HEK293 (cell line): ENCODE data around the gene IL23R.
"Not testable (repeated sequence)": the region's sequence is repeated elsewhere in the genome, so short reads cannot be mapped to it uniquely, and the experiment has no call there.

Source experiments
- CTCF ChIA-PET: fragments of 350-600 bp; formaldehyde crosslinking; extraction: SDS; loops from one replicate; lab custom pipeline; 2021; ENCODE audit warnings: antibody characterized with exemption; lab: Yijun Ruan, JAX
- POLR2A ChIA-PET: fragments of 300-600 bp; formaldehyde crosslinking; extraction: SDS; loops from one replicate; lab custom pipeline; 2020; ENCODE audit warnings: antibody characterized with exemption, inconsistent platforms; lab: Yijun Ruan, JAX
- H3K27ac ChIP-seq: fragments of 200-500 bp; sonication (Bioruptor generic); 2 replicates; pipeline ENCODE4 v1.5.1; 2014; ENCODE audit warnings: low read depth, low read length, control low read depth, inconsistent platforms; ENCODE audit errors: extremely low read depth
- H3K36me3 ChIP-seq, 2 experiments: fragments of 200-500 bp in 1 of 2; sonication (Bioruptor generic) in 1 of 2; 1 replicate in 1 of 2; 2 replicates in 1 of 2; pipeline ENCODE4 v1.5.1; 2014 to 2017; ENCODE audit warnings: inconsistent platforms in 2 of 2, low read length in 2 of 2; ENCODE audit not compliant: control insufficient read depth in 2 of 2, insufficient read depth in 1 of 2
- H3K4me1 ChIP-seq: fragments of 200-500 bp; sonication (Bioruptor generic); 2 replicates; pipeline ENCODE4 v1.5.1; 2014; ENCODE audit warnings: mild to moderate bottlenecking, low read length, inconsistent platforms; ENCODE audit not compliant: control insufficient read depth, insufficient read depth
- H3K4me3 ChIP-seq: 2 replicates; pipeline ENCODE4 v1.5.1; 2011; ENCODE audit warnings: low read depth, mild to moderate bottlenecking, control low read depth, low read length, moderate library complexity
- H3K9me3 ChIP-seq: fragments of 200-500 bp; sonication (Bioruptor generic); 2 replicates; pipeline ENCODE4 v1.5.1; 2014; ENCODE audit warnings: low read depth, low read length, inconsistent platforms; ENCODE audit not compliant: control insufficient read depth, insufficient read depth
- EGR2 ChIP-seq: fragments of 450-650 bp; formaldehyde crosslinking; IDR thresholded peaks from 2 replicates; pipeline ENCODE4 v1.5.1; 2016; ENCODE audit warnings: low read depth, missing biosample characterization, missing genetic modification characterization
- FEZF1 ChIP-seq: fragments of 450-650 bp; formaldehyde crosslinking; IDR thresholded peaks from 2 replicates; pipeline ENCODE4 v1.5.1; 2016; ENCODE audit warnings: missing biosample characterization, missing genetic modification characterization
- GFI1B ChIP-seq: fragments of 450-650 bp; formaldehyde crosslinking; IDR thresholded peaks from 2 replicates; pipeline ENCODE4 v1.5.1; 2016; ENCODE audit warnings: missing biosample characterization, missing genetic modification characterization
- OVOL3 ChIP-seq: fragments of 450-650 bp; formaldehyde crosslinking; IDR thresholded peaks from 2 replicates; pipeline ENCODE4 v1.5.1; 2016; ENCODE audit warnings: missing biosample characterization, missing genetic modification characterization
- ZBTB17 ChIP-seq: fragments of 450-650 bp; formaldehyde crosslinking; IDR thresholded peaks from 2 replicates; pipeline ENCODE4 v1.5.1; 2016; ENCODE audit warnings: missing biosample characterization, missing genetic modification characterization
- ZFHX2 ChIP-seq: fragments of 450-650 bp; formaldehyde crosslinking; conservative IDR thresholded peaks from 2 replicates; pipeline ENCODE4 v1.5.1; 2016; ENCODE audit warnings: missing biosample characterization, missing genetic modification characterization
- ZNF138 ChIP-seq: fragments of 450-650 bp; formaldehyde crosslinking; IDR thresholded peaks from 2 replicates; pipeline ENCODE4 v1.5.1; 2016; ENCODE audit warnings: missing biosample characterization, missing genetic modification characterization, borderline replicate concordance
- ZNF202 ChIP-seq: fragments of 450-650 bp; formaldehyde crosslinking; IDR thresholded peaks from 2 replicates; pipeline ENCODE4 v1.5.1; 2016; ENCODE audit warnings: missing biosample characterization, missing genetic modification characterization, borderline replicate concordance
- ZNF211 ChIP-seq: fragments of 450-650 bp; formaldehyde crosslinking; IDR thresholded peaks from 2 replicates; pipeline ENCODE4 v1.5.1; 2016; ENCODE audit warnings: low read depth, missing biosample characterization, missing genetic modification characterization
- ZNF292 ChIP-seq: fragments of 450-650 bp; formaldehyde crosslinking; IDR thresholded peaks from 2 replicates; pipeline ENCODE4 v1.5.1; 2016; ENCODE audit warnings: low read depth, missing biosample characterization, missing genetic modification characterization, borderline replicate concordance
- ZNF354C ChIP-seq: fragments of 450-650 bp; formaldehyde crosslinking; IDR thresholded peaks from 2 replicates; pipeline ENCODE4 v1.5.1; 2016; ENCODE audit warnings: missing biosample characterization, missing genetic modification characterization, low read depth, borderline replicate concordance
- ZNF555 ChIP-seq: fragments of 450-650 bp; formaldehyde crosslinking; conservative IDR thresholded peaks from 2 replicates; pipeline ENCODE4 v1.5.1; 2017; ENCODE audit warnings: missing biosample characterization, mild to moderate bottlenecking, missing genetic modification characterization, inconsistent platforms
- ZNF561 ChIP-seq: fragments of 450-650 bp; IDR thresholded peaks from 2 replicates; pipeline ENCODE4 v1.5.1; 2018; ENCODE audit warnings: missing biosample characterization, missing genetic modification characterization, borderline replicate concordance
- ZNF623 ChIP-seq: fragments of 450-650 bp; formaldehyde crosslinking; IDR thresholded peaks from 2 replicates; pipeline ENCODE4 v1.5.1; 2016; ENCODE audit warnings: missing biosample characterization, missing genetic modification characterization
- ZNF624 ChIP-seq: fragments of 450-650 bp; formaldehyde crosslinking; IDR thresholded peaks from 2 replicates; pipeline ENCODE4 v1.5.1; 2017; ENCODE audit warnings: missing biosample characterization, missing genetic modification characterization
- TF ChIP-seq, protein P1 (sequence below): IDR thresholded peaks from 2 replicates; pipeline ENCODE4 v1.6.1; 2011; ENCODE audit warnings: mild to moderate bottlenecking, low read depth, low read length, borderline replicate concordance
- TF ChIP-seq, protein P2 (sequence below): fragments of 450-650 bp; formaldehyde crosslinking; IDR thresholded peaks from 2 replicates; pipeline ENCODE4 v1.5.1; 2016; ENCODE audit warnings: missing biosample characterization, missing genetic modification characterization
- TF ChIP-seq, protein P3 (sequence below): fragments of 450-650 bp; formaldehyde crosslinking; IDR thresholded peaks from 2 replicates; pipeline ENCODE4 v1.5.1; 2016; ENCODE audit warnings: missing biosample characterization, missing genetic modification characterization, borderline replicate concordance
- TF ChIP-seq, protein P4 (sequence below): fragments of 450-650 bp; formaldehyde crosslinking; IDR thresholded peaks from 2 replicates; pipeline ENCODE4 v1.5.1; 2016; ENCODE audit warnings: missing biosample characterization, missing genetic modification characterization
- TF ChIP-seq, protein P5 (sequence below): fragments of 450-650 bp; formaldehyde crosslinking; IDR thresholded peaks from 2 replicates; pipeline ENCODE4 v1.5.1; 2016; ENCODE audit warnings: missing biosample characterization, missing genetic modification characterization

Gene IL23R

DNA sequence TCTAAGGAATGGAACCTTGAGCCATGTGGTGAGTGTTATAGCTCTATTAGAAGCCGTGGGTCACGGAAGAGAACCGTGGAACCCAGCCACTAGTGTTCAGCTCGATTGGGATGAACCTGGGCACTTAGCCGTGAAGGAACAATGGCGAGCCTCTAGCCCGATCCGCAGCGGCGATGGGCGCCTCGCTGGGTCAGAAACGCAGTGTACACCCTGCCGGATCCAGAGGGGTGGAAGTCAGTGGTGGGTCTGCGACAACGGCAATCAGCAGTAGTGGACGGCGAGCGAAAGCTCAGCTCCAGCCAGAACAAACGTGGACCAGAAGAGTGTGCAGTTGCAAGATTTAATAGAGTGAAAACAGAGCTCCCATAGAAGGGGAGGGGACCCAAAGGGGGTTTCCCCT is 18.3 kb upstream of the IL23R start:
- not testable (repeated sequence) for H3K4me3 ChIP-seq, H3K36me3 ChIP-seq, H3K27ac ChIP-seq, H3K4me1 ChIP-seq, H3K9me3 ChIP-seq
- CTCF ChIA-PET: interaction anchor here (0.7 to 3.9 kb wide), 15 partner anchors 8 to 383 kb away, joined by 3 to 56 read pairs (median 7); no protein-coding TSS in a partner anchor
- POLR2A ChIA-PET: interaction anchor here (0.9 kb wide), 1 partner anchor 94 kb away, joined by 3 read pairs; no protein-coding TSS in a partner anchor

DNA sequence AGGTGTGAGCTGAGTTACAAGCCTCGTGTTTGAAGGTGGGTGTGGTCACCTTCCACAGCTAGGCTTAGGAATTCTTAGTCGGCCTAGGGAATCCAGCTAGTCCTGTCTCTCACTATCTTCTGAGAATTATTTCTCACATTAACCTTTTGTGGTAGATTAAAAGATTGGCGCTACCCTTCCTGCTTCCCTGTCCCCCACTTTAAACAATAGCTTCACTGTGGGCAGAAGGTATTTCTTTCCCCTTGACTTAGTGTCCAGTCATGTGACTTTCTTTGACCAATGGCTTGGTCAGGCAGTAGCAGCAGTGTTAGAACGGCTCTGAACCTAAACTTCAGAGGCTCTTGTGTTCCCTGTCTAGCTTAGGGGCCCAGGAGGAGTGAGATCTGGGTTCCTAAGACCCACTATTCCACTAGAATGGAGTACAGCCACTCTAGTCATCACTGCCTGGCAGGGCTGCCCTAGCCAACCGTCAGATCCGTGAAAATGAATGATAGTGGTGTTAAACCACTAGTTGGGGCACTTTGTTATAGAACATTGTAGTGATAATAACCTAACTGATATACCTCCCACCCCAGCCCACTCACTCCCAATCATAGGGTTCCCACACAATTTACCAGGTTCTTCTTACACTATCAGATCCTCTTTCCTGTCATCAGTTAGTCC is 17.6 kb upstream of the IL23R start:
- TF ChIP-seq ZFHX2 (tag by site-specific recombination) (peak; percentile 62; the same call in 1 of the 2 replicates), EGR2 (tag by site-specific recombination) (peak; percentile 28; the same call in 1 of the 2 replicates), ZNF211 (tag by site-specific recombination) (no peak)
- TF ChIP-seq, all 188 proteins: peak for 2
- CTCF ChIA-PET: interaction anchor here (0.6 to 3.9 kb wide), 39 partner anchors 8 to 974 kb away, joined by 3 to 56 read pairs (median 5); partner anchors contain the start of genes C1orf141 and IL23R
- Histone ChIP-seq H3K36me3 (no peaks in the 10 kb centered on the region), H3K27ac (no peak overlapping the region), H3K9me3 (no peaks in the 10 kb centered on the region), H3K4me3 (no peak overlapping the region), H3K4me1 (no peaks in the 10 kb centered on the region)
- POLR2A ChIA-PET: interaction anchor here (0.6 to 1.5 kb wide), 3 partner anchors 95 to 154 kb away, joined by 3 to 6 read pairs (median 3); no protein-coding TSS in a partner anchor

DNA sequence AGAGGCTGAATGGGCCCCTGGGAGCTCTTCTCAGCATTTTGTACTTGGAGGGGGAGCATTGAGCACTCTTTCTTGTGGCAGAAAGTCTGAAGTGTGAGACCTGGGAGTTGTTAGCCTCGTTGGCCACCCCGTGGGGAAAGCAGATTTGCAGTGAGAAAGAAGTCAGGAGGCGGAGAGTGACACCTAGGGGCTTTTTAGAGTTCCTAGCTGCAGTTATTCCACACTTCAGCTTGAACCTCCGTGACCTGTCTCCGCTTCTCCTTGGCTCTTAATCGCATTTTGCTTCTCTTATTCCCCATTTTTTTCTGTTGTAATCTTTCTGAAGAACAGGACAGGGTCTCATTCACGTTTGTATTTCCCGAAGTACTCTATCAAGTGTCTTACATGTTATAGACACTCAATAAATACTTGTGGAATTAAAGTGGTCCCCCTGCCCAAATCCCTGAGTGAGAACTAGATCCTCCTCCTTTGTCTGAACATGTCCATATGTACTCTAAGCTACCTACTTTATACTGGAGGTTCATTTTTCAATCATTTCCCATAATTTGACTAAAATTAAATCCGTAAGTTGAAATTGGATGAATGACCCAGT is 17.0 kb upstream of the IL23R start:
- Histone ChIP-seq H3K9me3 (no peaks in the 10 kb centered on the region), H3K36me3 (no peaks in the 10 kb centered on the region), H3K27ac (no peak overlapping the region), H3K4me1 (no peaks in the 10 kb centered on the region), H3K4me3 (no peak overlapping the region)
- POLR2A ChIA-PET: interaction anchor here (0.7 to 1.5 kb wide), 2 partner anchors 23 to 153 kb away, joined by 3 read pairs; no protein-coding TSS in a partner anchor
- CTCF ChIA-PET: interaction anchor here (0.5 to 3.9 kb wide), 43 partner anchors 9 to 975 kb away, joined by 3 to 56 read pairs (median 5); partner anchors contain the start of genes C1orf141, IL23R and SLC35D1
- TF ChIP-seq FEZF1 (tag by site-specific recombination) (no peak), ZNF555 (tag by site-specific recombination) (no peak), ZBTB17 (tag by site-specific recombination) (0 out of 2 replicates have a peak, but pooled peaks have one; percentile 23), ZNF354C (tag by site-specific recombination) (no peak), ZNF624 (tag by site-specific recombination) (no peak), ZNF561 (tag by site-specific recombination) (no peak), ZNF202 (tag by site-specific recombination) (no peak), ZNF138 (tag by site-specific recombination) (no peak), OVOL3 (no peak), ZNF292 (no peak), GFI1B (tag by site-specific recombination) (no peak), ZNF623 (tag by site-specific recombination) (no peak)
- TF ChIP-seq, protein P1, sequence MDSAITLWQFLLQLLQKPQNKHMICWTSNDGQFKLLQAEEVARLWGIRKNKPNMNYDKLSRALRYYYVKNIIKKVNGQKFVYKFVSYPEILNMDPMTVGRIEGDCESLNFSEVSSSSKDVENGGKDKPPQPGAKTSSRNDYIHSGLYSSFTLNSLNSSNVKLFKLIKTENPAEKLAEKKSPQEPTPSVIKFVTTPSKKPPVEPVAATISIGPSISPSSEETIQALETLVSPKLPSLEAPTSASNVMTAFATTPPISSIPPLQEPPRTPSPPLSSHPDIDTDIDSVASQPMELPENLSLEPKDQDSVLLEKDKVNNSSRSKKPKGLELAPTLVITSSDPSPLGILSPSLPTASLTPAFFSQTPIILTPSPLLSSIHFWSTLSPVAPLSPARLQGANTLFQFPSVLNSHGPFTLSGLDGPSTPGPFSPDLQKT: no peak
- TF ChIP-seq, protein P2, sequence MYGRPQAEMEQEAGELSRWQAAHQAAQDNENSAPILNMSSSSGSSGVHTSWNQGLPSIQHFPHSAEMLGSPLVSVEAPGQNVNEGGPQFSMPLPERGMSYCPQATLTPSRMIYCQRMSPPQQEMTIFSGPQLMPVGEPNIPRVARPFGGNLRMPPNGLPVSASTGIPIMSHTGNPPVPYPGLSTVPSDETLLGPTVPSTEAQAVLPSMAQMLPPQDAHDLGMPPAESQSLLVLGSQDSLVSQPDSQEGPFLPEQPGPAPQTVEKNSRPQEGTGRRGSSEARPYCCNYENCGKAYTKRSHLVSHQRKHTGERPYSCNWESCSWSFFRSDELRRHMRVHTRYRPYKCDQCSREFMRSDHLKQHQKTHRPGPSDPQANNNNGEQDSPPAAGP (tag by site-specific recombination): no peak
- TF ChIP-seq, protein P3, sequence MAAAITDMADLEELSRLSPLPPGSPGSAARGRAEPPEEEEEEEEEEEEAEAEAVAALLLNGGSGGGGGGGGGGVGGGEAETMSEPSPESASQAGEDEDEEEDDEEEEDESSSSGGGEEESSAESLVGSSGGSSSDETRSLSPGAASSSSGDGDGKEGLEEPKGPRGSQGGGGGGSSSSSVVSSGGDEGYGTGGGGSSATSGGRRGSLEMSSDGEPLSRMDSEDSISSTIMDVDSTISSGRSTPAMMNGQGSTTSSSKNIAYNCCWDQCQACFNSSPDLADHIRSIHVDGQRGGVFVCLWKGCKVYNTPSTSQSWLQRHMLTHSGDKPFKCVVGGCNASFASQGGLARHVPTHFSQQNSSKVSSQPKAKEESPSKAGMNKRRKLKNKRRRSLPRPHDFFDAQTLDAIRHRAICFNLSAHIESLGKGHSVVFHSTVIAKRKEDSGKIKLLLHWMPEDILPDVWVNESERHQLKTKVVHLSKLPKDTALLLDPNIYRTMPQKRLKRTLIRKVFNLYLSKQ (tag by site-specific recombination): no peak
- TF ChIP-seq, protein P4, sequence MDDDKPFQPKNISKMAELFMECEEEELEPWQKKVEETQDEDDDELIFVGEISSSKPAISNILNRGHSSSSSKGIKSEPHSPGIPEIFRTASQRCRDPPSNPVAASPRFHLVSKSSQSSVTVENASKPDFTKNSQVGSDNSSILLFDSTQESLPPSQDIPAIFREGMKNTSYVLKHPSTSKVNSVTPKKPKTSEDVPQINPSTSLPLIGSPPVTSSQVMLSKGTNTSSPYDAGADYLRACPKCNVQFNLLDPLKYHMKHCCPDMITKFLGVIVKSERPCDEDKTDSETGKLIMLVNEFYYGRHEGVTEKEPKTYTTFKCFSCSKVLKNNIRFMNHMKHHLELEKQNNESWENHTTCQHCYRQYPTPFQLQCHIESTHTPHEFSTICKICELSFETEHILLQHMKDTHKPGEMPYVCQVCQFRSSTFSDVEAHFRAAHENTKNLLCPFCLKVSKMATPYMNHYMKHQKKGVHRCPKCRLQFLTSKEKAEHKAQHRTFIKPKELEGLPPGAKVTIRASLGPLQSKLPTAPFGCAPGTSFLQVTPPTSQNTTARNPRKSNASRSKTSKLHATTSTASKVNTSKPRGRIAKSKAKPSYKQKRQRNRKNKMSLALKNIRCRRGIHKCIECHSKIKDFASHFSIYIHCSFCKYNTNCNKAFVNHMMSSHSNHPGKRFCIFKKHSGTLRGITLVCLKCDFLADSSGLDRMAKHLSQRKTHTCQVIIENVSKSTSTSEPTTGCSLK (tag by site-specific recombination): no peak
- TF ChIP-seq, protein P5, sequence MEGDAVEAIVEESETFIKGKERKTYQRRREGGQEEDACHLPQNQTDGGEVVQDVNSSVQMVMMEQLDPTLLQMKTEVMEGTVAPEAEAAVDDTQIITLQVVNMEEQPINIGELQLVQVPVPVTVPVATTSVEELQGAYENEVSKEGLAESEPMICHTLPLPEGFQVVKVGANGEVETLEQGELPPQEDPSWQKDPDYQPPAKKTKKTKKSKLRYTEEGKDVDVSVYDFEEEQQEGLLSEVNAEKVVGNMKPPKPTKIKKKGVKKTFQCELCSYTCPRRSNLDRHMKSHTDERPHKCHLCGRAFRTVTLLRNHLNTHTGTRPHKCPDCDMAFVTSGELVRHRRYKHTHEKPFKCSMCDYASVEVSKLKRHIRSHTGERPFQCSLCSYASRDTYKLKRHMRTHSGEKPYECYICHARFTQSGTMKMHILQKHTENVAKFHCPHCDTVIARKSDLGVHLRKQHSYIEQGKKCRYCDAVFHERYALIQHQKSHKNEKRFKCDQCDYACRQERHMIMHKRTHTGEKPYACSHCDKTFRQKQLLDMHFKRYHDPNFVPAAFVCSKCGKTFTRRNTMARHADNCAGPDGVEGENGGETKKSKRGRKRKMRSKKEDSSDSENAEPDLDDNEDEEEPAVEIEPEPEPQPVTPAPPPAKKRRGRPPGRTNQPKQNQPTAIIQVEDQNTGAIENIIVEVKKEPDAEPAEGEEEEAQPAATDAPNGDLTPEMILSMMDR (tag by site-specific recombination): peak; percentile 90
